Nephron (organoid): ENCODE data around the gene ZFP36.
"Not testable (repeated sequence)": the region's sequence is repeated elsewhere in the genome, so short reads cannot be mapped to it uniquely, and the experiment has no call there.

Source experiments
- H3K27ac Mint-ChIP-seq, 3 experiments: 2 replicates each; pipeline ENCODE4 v1.8.0; 2020; ENCODE audit warnings: mixed read lengths in 3 of 3, mild to moderate bottlenecking in 2 of 3, moderate library complexity in 1 of 3
- H3K27me3 Mint-ChIP-seq: 2 replicates; pipeline ENCODE4 v1.8.0; 2021; ENCODE audit warnings: low read depth, mild to moderate bottlenecking, moderate library complexity, mixed read lengths
- H3K36me3 Mint-ChIP-seq: 2 replicates; pipeline ENCODE4 v1.8.0; 2020; ENCODE audit warnings: low read depth, mixed read lengths
- H3K4me1 Mint-ChIP-seq: 2 replicates; pipeline ENCODE4 v1.8.0; 2020; ENCODE audit warnings: mixed read lengths
- H3K4me3 Mint-ChIP-seq, 3 experiments: 2 replicates each; pipeline ENCODE4 v1.8.0; 2020; ENCODE audit warnings: mild to moderate bottlenecking in 3 of 3, mixed read lengths in 3 of 3, moderate library complexity in 2 of 3
- H3K9me3 Mint-ChIP-seq: 2 replicates; pipeline ENCODE4 v1.8.0; 2020; ENCODE audit warnings: mixed read lengths
- TF ChIP-seq, protein P1 (sequence below), 3 experiments: fragments of 200-600 bp; sonication (generic); IDR thresholded peaks; one replicate each; pipeline ENCODE4 v1.5.0; 2021; ENCODE audit warnings: antibody characterized with exemption in 3 of 3; ENCODE audit not compliant: unreplicated experiment in 3 of 3

The ZFP36 gene

DNA sequence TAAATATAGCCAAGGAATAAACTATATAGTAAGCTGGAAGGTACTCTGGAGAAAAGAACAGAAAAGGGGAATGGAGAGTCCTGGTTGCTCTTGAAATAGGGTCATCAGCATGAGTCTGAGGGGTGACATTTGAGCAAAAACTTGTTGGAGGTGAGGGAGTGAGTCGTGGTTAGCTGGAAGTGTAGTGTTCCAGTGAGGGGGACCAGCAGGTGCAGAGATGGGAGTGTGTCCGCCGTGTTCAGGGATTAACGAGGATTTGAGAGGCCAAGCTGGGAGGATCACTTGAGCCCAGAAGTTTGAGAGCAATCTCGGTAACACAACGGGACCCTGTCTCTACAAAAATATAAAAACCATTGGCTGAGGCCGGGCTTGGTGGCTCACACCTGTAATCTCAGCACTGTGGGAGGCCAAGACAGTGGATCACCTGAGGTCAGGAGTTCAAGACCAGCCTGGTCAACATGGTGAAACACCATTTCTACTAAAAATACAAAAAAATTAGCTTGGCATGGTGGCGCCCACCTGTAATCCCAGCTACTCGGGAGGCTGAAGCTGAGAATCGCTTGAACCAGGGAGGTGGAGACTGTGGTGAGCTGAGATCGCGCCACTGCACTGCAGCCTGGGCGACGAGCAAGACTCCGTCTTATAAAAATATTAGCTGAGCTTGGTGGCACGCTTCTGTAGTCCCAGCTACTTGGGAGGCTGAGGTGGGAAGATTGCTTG is 39.9 kb downstream of the ZFP36 start:
- TF ChIP-seq, protein P1, sequence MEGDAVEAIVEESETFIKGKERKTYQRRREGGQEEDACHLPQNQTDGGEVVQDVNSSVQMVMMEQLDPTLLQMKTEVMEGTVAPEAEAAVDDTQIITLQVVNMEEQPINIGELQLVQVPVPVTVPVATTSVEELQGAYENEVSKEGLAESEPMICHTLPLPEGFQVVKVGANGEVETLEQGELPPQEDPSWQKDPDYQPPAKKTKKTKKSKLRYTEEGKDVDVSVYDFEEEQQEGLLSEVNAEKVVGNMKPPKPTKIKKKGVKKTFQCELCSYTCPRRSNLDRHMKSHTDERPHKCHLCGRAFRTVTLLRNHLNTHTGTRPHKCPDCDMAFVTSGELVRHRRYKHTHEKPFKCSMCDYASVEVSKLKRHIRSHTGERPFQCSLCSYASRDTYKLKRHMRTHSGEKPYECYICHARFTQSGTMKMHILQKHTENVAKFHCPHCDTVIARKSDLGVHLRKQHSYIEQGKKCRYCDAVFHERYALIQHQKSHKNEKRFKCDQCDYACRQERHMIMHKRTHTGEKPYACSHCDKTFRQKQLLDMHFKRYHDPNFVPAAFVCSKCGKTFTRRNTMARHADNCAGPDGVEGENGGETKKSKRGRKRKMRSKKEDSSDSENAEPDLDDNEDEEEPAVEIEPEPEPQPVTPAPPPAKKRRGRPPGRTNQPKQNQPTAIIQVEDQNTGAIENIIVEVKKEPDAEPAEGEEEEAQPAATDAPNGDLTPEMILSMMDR (IDR thresholded peaks at IDR 0.05; ENCODE audit: unreplicated experiment in 3 of 3), result no peak
- H3K9me3 Mint-ChIP-seq, result no peaks in the 10 kb centered on the region
- peak overlapping the region; percentile 97 to 98 (median 98) for H3K4me3 Mint-ChIP-seq
- peaks cover 24% of the 10 kb centered on the region for H3K36me3 Mint-ChIP-seq
- peak overlapping the region; percentile 88 to 98 (median 93) for H3K27ac Mint-ChIP-seq
- H3K4me1 Mint-ChIP-seq, result peaks cover 26% of the 10 kb centered on the region
- H3K27me3 Mint-ChIP-seq, result no peaks in the 10 kb centered on the region

GRCh38 chr19:39448271-39448670 is 41.6 kb downstream of the ZFP36 start:
- TF ChIP-seq, protein P1 (IDR thresholded peaks at IDR 0.05; ENCODE audit: unreplicated experiment in 3 of 3), result no peak
- peaks cover 26% of the 10 kb centered on the region for H3K4me1 Mint-ChIP-seq
- no peaks in the 10 kb centered on the region for H3K9me3 Mint-ChIP-seq
- H3K27ac Mint-ChIP-seq, result no peak overlapping the region
- H3K4me3 Mint-ChIP-seq, result peak overlapping the region in 2 of 3 experiments; percentile 64 to 66
- peaks cover 40% of the 10 kb centered on the region for H3K36me3 Mint-ChIP-seq
- H3K27me3 Mint-ChIP-seq, result no peaks in the 10 kb centered on the region

GRCh38 chr19:39449116-39449797 is 42.6 kb downstream of the ZFP36 start:
- TF ChIP-seq, protein P1 (IDR thresholded peaks at IDR 0.05; ENCODE audit: unreplicated experiment in 3 of 3), result no peak
- peaks cover 48% of the 10 kb centered on the region for H3K36me3 Mint-ChIP-seq

DNA sequence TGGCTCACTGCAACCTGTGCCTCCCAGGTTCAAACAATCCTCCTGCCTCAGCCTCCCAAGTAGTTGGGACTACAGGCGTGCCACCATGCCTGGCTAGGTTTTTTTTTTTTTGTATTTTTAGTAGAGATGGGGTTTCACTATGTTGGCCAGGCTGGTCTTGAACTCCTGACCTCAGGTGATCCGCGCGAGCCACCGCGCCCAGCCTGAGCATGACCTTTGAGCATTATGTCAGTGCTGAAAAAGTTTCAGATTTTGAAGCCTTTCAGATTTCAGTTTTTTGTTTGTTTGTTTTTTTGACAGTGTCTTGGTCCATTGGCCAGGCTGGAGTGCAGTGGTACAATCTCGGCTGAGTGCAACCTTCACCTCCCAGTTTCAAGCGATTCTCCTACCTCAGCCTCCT is 44.6 kb downstream of the ZFP36 start:
- Mint-ChIP-seq H3K36me3 (peaks cover 49% of the 10 kb centered on the region), H3K4me1 (peaks cover 15% of the 10 kb centered on the region)
- not testable (repeated sequence) for H3K4me3 Mint-ChIP-seq, H3K27ac Mint-ChIP-seq, H3K9me3 Mint-ChIP-seq, H3K27me3 Mint-ChIP-seq

More at GRCh38 chr19:39449116-39449797, 42.6 kb downstream of the ZFP36 start:
- no peaks in the 10 kb centered on the region for H3K27me3 Mint-ChIP-seq
- H3K4me3 Mint-ChIP-seq, result peak overlapping the region in 2 of 3 experiments; percentile 11 to 70
- H3K4me1 Mint-ChIP-seq, result peaks cover 26% of the 10 kb centered on the region
- H3K9me3 Mint-ChIP-seq, result no peaks in the 10 kb centered on the region
- peak overlapping the region in 1 of 3 experiments; percentile 48 for H3K27ac Mint-ChIP-seq
